ENCODE results near the gene ATXN10. TPM values are rescaled to one million over a fixed set of nuclear protein-coding genes. Genes with fewer than 3 reads are reported as not detected.
"Not testable (repeated sequence)": the region's sequence is repeated elsewhere in the genome, so short reads cannot be mapped to it uniquely, and the experiment has no call there.

Gene ATXN10
- total RNA-seq, 1 experiment from 2014 or later = 323 TPM

DNA sequence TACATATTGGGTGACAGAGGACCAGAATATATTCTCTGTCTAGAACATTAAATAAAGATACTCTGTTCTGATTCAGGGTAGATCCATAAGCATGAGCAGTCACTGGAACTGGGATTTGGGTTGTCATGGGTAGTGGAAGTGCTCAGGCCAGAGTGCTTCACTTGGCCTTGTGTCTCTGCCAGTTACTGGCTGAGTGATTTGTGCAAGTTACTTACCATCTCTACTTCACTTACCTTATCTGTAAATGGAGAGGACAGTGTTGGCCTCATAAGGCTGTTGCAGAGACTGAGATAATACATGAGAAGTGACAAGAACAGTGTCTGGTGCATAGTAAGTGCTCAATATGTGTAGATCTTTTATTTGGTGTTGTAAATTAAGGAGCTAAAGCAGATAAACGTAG is 17.6 kb downstream of the ATXN10 start:
- no peak for DNase-seq (ENCODE audit: low read depth)

DNA sequence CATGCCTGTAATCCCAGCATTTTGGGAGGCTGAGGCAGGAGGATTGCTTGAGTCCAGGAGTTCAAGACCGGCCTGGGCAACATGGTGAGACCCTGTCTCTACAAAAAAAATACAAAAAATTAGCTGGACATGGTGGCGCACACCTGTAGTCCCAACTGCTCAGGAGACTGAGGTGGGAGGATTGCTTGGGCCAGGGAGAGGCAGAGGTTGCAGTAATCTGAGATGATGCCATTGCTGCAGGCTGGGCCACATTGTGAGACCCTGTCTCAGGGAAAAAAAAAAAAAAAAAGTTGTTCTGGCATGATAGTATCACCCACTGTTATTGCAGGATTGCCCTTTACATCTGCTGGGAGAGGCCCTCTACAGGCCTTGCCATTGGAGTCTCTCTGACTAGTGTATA is 18.4 kb downstream of the ATXN10 start:
- in situ Hi-C loops (cut with HindIII; ENCODE audit: low pct_unique_long_range_greater_than_20kb, low sequenced_read_pairs) = no loop called here
- no peak for DNase-seq (ENCODE audit: low read depth)

More for the DNA sequence above, 17.6 kb downstream of the ATXN10 start:
- in situ Hi-C loops (cut with HindIII; ENCODE audit: low pct_unique_long_range_greater_than_20kb, low sequenced_read_pairs) = no loop called here

DNA sequence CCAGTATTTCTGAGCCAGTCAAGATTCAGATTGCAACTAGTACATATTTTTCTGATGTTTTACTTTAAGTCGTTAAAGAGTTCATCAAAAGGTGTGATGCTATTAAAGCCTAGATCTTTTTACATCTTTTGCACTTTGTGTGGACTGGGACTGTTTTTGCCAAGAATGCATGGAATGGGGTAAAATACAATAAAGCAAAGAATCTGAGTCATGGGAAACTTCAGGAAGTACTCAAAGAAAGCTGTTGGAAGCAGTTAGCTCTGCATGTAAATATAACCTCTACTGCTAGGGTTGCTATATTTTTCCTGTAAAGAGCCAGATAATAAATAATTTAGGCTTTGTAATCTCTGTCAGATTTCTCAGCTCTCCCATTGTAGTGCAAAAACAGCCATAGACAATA is 20.9 kb downstream of the ATXN10 start:
- in situ Hi-C loops (cut with HindIII; ENCODE audit: low pct_unique_long_range_greater_than_20kb, low sequenced_read_pairs) = no loop called here

GRCh38 chr22:45693835-45694234 is 22.2 kb downstream of the ATXN10 start:
- in situ Hi-C loops (cut with HindIII; ENCODE audit: low pct_unique_long_range_greater_than_20kb, low sequenced_read_pairs) = no loop called here
- DNase-seq (ENCODE audit: low read depth) = no peak

More for the DNA sequence above, 20.9 kb downstream of the ATXN10 start:
- peak; percentile 52 for DNase-seq (ENCODE audit: low read depth)

DNA sequence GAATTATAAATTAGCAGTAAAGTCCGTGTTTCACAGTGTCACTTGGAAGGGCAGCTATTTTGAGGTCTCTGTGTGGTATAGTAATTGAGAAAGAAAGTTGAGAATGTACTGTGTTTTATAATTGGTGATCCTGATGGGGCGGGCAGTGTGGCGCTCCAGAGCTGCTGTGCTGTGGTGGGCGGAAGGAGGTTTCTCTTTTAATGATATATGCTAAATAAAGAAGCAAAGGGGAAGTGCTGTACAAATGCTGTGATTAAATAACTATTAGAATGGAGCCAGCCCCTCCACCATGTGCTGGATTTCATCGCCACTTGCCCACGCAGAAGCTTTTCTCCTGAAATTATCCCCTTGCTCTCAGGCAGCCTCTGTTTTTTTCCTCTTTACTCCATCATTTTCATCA is 24.6 kb downstream of the ATXN10 start:
- DNase-seq (ENCODE audit: low read depth) = no peak
- in situ Hi-C loops (cut with HindIII; ENCODE audit: low pct_unique_long_range_greater_than_20kb, low sequenced_read_pairs) = no loop called here

- DNase-seq (ENCODE audit: low read depth) = no peak
- in situ Hi-C loops (cut with HindIII; ENCODE audit: low pct_unique_long_range_greater_than_20kb, low sequenced_read_pairs) = no loop called here
Observed at GRCh38 chr22:45698094-45698493, 26.5 kb downstream of the ATXN10 start.

GRCh38 chr22:45702981-45703380 is 31.3 kb downstream of the ATXN10 start:
- no peak for DNase-seq (ENCODE audit: low read depth)
- in situ Hi-C loops (cut with HindIII; ENCODE audit: low pct_unique_long_range_greater_than_20kb, low sequenced_read_pairs) = no loop called here

- DNase-seq (ENCODE audit: low read depth) = no peak
- in situ Hi-C loops (cut with HindIII; ENCODE audit: low pct_unique_long_range_greater_than_20kb, low sequenced_read_pairs) = no loop called here
Observed at GRCh38 chr22:45703758-45704157, 32.1 kb downstream of the ATXN10 start.

GRCh38 chr22:45704648-45705047 is 33.0 kb downstream of the ATXN10 start:
- in situ Hi-C loops (cut with HindIII; ENCODE audit: low pct_unique_long_range_greater_than_20kb, low sequenced_read_pairs) = no loop called here
- no peak for DNase-seq (ENCODE audit: low read depth)

GRCh38 chr22:45707605-45708004 is 36.0 kb downstream of the ATXN10 start:
- DNase-seq (ENCODE audit: low read depth) = no peak
- in situ Hi-C loops (cut with HindIII; ENCODE audit: low pct_unique_long_range_greater_than_20kb, low sequenced_read_pairs) = no loop called here

- in situ Hi-C loops (cut with HindIII; ENCODE audit: low pct_unique_long_range_greater_than_20kb, low sequenced_read_pairs) = no loop called here
- no peak for DNase-seq (ENCODE audit: low read depth)
Observed at GRCh38 chr22:45708145-45708544, 36.5 kb downstream of the ATXN10 start.

DNA sequence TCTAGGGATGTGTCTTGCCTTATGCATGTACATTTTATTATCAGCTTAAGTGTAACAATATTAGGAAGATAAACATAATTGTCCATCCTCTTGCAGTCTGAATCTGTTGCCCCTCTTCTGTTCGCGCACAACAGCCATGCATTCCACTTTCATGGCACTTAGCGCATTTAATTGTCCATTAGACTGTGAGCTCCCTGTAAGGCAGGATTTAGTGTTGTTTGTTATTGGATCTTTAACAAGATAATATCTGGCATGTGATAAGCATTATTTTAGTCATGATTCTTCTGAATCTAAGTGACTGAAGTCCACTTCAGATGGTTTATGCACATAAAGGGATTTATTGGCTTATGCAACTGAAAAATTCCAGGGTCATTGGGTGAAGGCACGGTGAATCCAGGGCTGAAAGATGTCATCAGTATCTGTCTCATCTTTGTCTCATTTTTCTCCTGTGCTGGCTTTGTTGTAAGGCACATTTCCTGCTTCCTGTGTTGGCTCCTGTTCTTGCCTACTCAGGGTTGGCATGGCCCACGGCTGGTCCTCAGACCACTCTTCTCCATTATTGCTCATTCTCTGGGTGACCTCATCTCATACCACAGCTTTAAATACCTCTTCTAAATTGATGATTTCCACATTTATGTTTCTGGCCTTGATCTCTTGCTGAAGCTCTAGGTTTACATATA is 37.6 kb downstream of the ATXN10 start:
- in situ Hi-C loops (cut with HindIII; ENCODE audit: low pct_unique_long_range_greater_than_20kb, low sequenced_read_pairs) = no loop called here
- DNase-seq (ENCODE audit: low read depth) = peak; percentile 77

GRCh38 chr22:45709866-45710265 is 38.2 kb downstream of the ATXN10 start:
- in situ Hi-C loops (cut with HindIII; ENCODE audit: low pct_unique_long_range_greater_than_20kb, low sequenced_read_pairs) = no loop called here
- peak; percentile 77 for DNase-seq (ENCODE audit: low read depth)

DNA sequence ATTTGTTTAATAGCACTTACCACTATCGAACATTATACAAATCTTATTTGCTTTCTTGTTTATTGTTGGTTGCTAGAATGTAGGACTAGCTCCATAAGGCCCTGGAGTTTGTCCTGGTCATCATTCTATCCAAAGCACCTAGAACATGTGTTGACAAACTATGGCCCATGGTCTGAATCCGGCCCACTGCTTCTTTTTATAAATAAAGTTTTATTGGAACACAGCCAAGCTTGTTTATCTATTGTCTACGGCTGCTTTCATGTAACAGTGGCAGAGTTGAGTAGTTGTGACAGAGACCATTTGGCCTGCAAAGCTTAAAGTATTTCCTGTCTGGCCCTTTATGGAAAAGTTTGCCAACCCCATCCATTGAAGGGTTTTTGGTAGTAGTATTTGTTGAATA is 38.8 kb downstream of the ATXN10 start:
- no peak for DNase-seq (ENCODE audit: low read depth)
- in situ Hi-C loops (cut with HindIII; ENCODE audit: low pct_unique_long_range_greater_than_20kb, low sequenced_read_pairs) = no loop called here

DNA sequence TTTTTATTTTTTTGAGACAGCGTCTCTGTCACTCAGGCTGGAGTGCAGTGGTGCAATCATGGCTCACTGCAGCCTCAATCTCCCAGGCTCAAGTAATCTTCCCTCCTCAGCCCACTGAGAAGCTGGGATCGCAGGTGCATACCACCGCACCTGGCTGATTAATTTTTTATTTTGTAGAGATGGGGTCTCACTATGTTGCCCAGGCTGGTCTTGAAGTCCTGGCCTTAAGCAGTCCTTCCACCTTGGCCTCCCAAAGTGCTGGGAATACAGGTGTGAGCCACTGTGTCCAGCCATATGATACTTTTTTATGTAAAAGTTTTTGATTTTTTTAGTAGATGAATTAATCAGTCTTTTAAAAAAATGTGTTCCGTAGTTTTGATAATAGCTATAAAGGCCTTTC is 42.8 kb downstream of the ATXN10 start:
- DNase-seq (ENCODE audit: low read depth); in situ Hi-C loops (cut with HindIII; ENCODE audit: low pct_unique_long_range_greater_than_20kb, low sequenced_read_pairs): not testable (repeated sequence)

- peak; percentile 44 for DNase-seq (ENCODE audit: low read depth)
- in situ Hi-C loops (cut with HindIII; ENCODE audit: low pct_unique_long_range_greater_than_20kb, low sequenced_read_pairs) = no loop called here
Observed at GRCh38 chr22:45717789-45718188, 46.2 kb downstream of the ATXN10 start.

DNA sequence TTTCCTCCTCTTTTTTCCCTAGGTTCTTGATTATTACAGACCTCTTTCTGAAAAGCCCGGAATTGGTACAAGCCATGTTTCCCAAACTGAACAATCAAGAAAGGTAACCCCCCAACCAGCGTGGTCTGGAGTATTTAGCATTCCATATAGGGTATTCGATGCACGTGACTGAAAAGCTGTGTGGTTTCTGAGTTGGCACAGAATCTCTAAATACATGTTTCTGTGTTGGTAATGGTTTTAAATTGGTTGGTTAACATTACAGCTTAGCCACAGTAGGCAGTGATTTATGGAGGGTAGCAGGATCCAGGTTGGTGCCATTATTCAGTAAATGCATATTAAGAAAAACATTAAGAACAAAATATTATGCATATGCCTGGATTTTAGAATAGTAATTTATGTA is 46.8 kb downstream of the ATXN10 start:
- in situ Hi-C loops (cut with HindIII; ENCODE audit: low pct_unique_long_range_greater_than_20kb, low sequenced_read_pairs) = no loop called here
- no peak for DNase-seq (ENCODE audit: low read depth)

DNA sequence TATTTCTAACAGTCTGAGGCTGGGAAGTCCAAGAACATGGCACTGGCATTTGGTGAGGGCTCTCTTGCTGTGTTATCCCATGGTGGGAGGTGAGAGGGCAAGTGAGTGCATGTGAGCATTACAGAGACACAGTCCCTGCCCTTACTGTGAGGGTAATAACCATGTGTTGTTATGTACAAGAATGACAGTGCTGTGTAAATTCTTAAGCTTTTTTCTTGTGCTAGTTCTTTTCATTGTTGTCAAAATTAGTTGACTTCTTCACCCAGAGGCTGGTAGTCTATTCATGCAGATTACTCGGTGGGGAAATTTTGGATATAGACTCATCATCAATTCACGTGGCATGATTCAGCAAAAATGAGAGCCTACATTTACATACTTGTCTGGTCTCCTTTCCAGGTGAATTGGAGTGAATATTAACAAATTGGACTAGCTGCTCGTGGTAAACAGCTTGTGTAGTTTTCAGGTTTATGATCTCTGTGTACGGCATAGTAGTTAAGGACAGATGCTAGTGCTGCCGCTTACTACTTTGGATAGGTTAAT is 49.3 kb downstream of the ATXN10 start:
- DNase-seq (ENCODE audit: low read depth) = peak; percentile 88

GRCh38 chr22:45722006-45722405 is 50.4 kb downstream of the ATXN10 start:
- DNase-seq (ENCODE audit: low read depth) = peak; percentile 98
- in situ Hi-C loops (cut with HindIII; ENCODE audit: low pct_unique_long_range_greater_than_20kb, low sequenced_read_pairs) = no loop called here

More for the DNA sequence above, 49.3 kb downstream of the ATXN10 start:
- in situ Hi-C loops (cut with HindIII; ENCODE audit: low pct_unique_long_range_greater_than_20kb, low sequenced_read_pairs) = no loop called here

GRCh38 chr22:45726081-45726480 is 54.4 kb downstream of the ATXN10 start:
- in situ Hi-C loops (cut with HindIII; ENCODE audit: low pct_unique_long_range_greater_than_20kb, low sequenced_read_pairs) = no loop called here
- DNase-seq (ENCODE audit: low read depth) = no peak
